Large intestine (tissue), 3 donors: ENCODE measurements around the gene C10orf71. TPM values are rescaled to one million over a fixed set of nuclear protein-coding genes. Genes with fewer than 3 reads are reported as not detected.

Source experiments
- DNase-seq, 2 donors: peaks; one replicate each; pipeline versions ENCODE4 v3.0.0 to v3.0.0-alpha.2; 2013
- H3K27ac ChIP-seq: one replicate; pipeline ENCODE4 v1.5.1; 2013; ENCODE audit warnings: low read length
- H3K27me3 ChIP-seq: 2 replicates; pipeline ENCODE4 v1.6.1; 2013; ENCODE audit warnings: low read length; ENCODE audit not compliant: control insufficient read depth, insufficient read depth
- H3K36me3 ChIP-seq: 2 replicates; pipeline ENCODE4 v1.6.1; 2013; ENCODE audit warnings: low read length; ENCODE audit not compliant: control insufficient read depth, insufficient read depth
- H3K4me1 ChIP-seq: one replicate; pipeline ENCODE4 v1.6.1; 2013; ENCODE audit warnings: low read length; ENCODE audit not compliant: control insufficient read depth, insufficient read depth
- H3K4me3 ChIP-seq: one replicate; pipeline ENCODE4 v1.5.1; 2013; ENCODE audit warnings: low read length
- H3K9me3 ChIP-seq: one replicate; pipeline ENCODE4 v1.6.1; 2013; ENCODE audit warnings: mild to moderate bottlenecking, low read depth, low read length, moderate library complexity; ENCODE audit not compliant: control insufficient read depth
- WGBS: methylation state at CpG from one replicate; pipeline ENCODE4 v1.1.5; 2013; ENCODE audit warnings: low lambda C conversion rate; ENCODE audit not compliant: insufficient coverage; 5-methylcytosine and 5-hydroxymethylcytosine counted together
- polyA plus RNA-seq: library from polyadenylated mRNA; unstranded; fragments of 120-200 nt; gene quantifications from one replicate; pipeline ENCODE4 v1.2.1, GENCODE V29; 2013

The C10orf71 gene
- polyA plus RNA-seq, 1 donor, result 0.01 TPM

- 70% methylated on average over 2 of the region's 6 CpGs for WGBS
- no peaks in the 10 kb centered on the region for H3K36me3 ChIP-seq
- H3K9me3 ChIP-seq, result no peaks in the 10 kb centered on the region
- no peak overlapping the region for H3K4me3 ChIP-seq
- DNase-seq, result no peak
- H3K27me3 ChIP-seq, result no peaks in the 10 kb centered on the region
- H3K4me1 ChIP-seq, result no peaks in the 10 kb centered on the region
- no peak overlapping the region for H3K27ac ChIP-seq
Measured at GRCh38 chr10:49332768-49333167, 33.8 kb downstream of the C10orf71 start.

- no peak for DNase-seq
- H3K36me3 ChIP-seq, result no peaks in the 10 kb centered on the region
- no peak overlapping the region for H3K4me3 ChIP-seq
- no CpG with 5 or more reads among the region's 6 CpGs for WGBS
- H3K4me1 ChIP-seq, result no peaks in the 10 kb centered on the region
- H3K27ac ChIP-seq, result no peak overlapping the region
- no peaks in the 10 kb centered on the region for H3K9me3 ChIP-seq
- no peaks in the 10 kb centered on the region for H3K27me3 ChIP-seq
Measured at GRCh38 chr10:49333192-49333591, 34.2 kb downstream of the C10orf71 start.

- no peaks in the 10 kb centered on the region for H3K9me3 ChIP-seq
- no peaks in the 10 kb centered on the region for H3K36me3 ChIP-seq
- no peak overlapping the region for H3K4me3 ChIP-seq
- DNase-seq, result no peak
- H3K27ac ChIP-seq, result no peak overlapping the region
- no peaks in the 10 kb centered on the region for H3K4me1 ChIP-seq
- H3K27me3 ChIP-seq, result no peaks in the 10 kb centered on the region
Measured at GRCh38 chr10:49334964-49335363, 36.0 kb downstream of the C10orf71 start.

GRCh38 chr10:49335364-49335972, 36.5 kb downstream of the C10orf71 start:
- Histone ChIP-seq H3K9me3 (no peaks in the 10 kb centered on the region), H3K4me1 (no peaks in the 10 kb centered on the region), H3K27ac (no peak overlapping the region), H3K27me3 (no peaks in the 10 kb centered on the region), H3K4me3 (no peak overlapping the region), H3K36me3 (no peaks in the 10 kb centered on the region)
- DNase-seq, result no peak
- no CpG with 5 or more reads among the region's 1 CpG for WGBS

- 100% methylated on average over 1 of the region's 1 CpG for WGBS
- no peaks in the 10 kb centered on the region for H3K36me3 ChIP-seq
- no peaks in the 10 kb centered on the region for H3K9me3 ChIP-seq
- no peaks in the 10 kb centered on the region for H3K27me3 ChIP-seq
- H3K4me3 ChIP-seq, result no peak overlapping the region
- no peaks in the 10 kb centered on the region for H3K4me1 ChIP-seq
- no peak for DNase-seq
- no peak overlapping the region for H3K27ac ChIP-seq
Measured at GRCh38 chr10:49338604-49339003, 39.6 kb downstream of the C10orf71 start.

- no peaks in the 10 kb centered on the region for H3K4me1 ChIP-seq
- no peak for DNase-seq
- H3K9me3 ChIP-seq, result no peaks in the 10 kb centered on the region
- 60% methylated on average over 1 of the region's 2 CpGs for WGBS
- no peak overlapping the region for H3K27ac ChIP-seq
- H3K4me3 ChIP-seq, result no peak overlapping the region
- H3K27me3 ChIP-seq, result no peaks in the 10 kb centered on the region
- no peaks in the 10 kb centered on the region for H3K36me3 ChIP-seq
Measured at GRCh38 chr10:49344840-49345239, 45.9 kb downstream of the C10orf71 start.

GRCh38 chr10:49347342-49347741, 48.4 kb downstream of the C10orf71 start:
- no peak for DNase-seq
- Histone ChIP-seq H3K4me1 (no peaks in the 10 kb centered on the region), H3K27ac (no peak overlapping the region), H3K36me3 (no peaks in the 10 kb centered on the region), H3K27me3 (peaks cover 3% of the 10 kb centered on the region), H3K9me3 (no peaks in the 10 kb centered on the region), H3K4me3 (no peak overlapping the region)
- no CpG with 5 or more reads among the region's 4 CpGs for WGBS

GRCh38 chr10:49347827-49348226, 48.9 kb downstream of the C10orf71 start:
- H3K27me3 ChIP-seq, result peaks cover 6% of the 10 kb centered on the region
- no peak for DNase-seq
- H3K4me3 ChIP-seq, result no peak overlapping the region
- H3K27ac ChIP-seq, result no peak overlapping the region
- no CpG with 5 or more reads among the region's 3 CpGs for WGBS
- no peaks in the 10 kb centered on the region for H3K36me3 ChIP-seq
- no peaks in the 10 kb centered on the region for H3K9me3 ChIP-seq
- H3K4me1 ChIP-seq, result no peaks in the 10 kb centered on the region

GRCh38 chr10:49348593-49348992, 49.6 kb downstream of the C10orf71 start:
- H3K4me3 ChIP-seq, result no peak overlapping the region
- H3K27me3 ChIP-seq, result peaks cover 6% of the 10 kb centered on the region
- no peaks in the 10 kb centered on the region for H3K36me3 ChIP-seq
- H3K4me1 ChIP-seq, result no peaks in the 10 kb centered on the region
- no peak overlapping the region for H3K27ac ChIP-seq
- WGBS, result no CpG with 5 or more reads among the region's 2 CpGs
- DNase-seq, result no peak
- H3K9me3 ChIP-seq, result no peaks in the 10 kb centered on the region

- no peaks in the 10 kb centered on the region for H3K9me3 ChIP-seq
- no CpG with 5 or more reads among the region's 4 CpGs for WGBS
- peaks cover 6% of the 10 kb centered on the region for H3K27me3 ChIP-seq
- no peak for DNase-seq
- no peak overlapping the region for H3K4me3 ChIP-seq
- H3K4me1 ChIP-seq, result no peaks in the 10 kb centered on the region
- H3K36me3 ChIP-seq, result no peaks in the 10 kb centered on the region
- H3K27ac ChIP-seq, result no peak overlapping the region
Measured at GRCh38 chr10:49349390-49349789, 50.4 kb downstream of the C10orf71 start.

- peaks cover 6% of the 10 kb centered on the region for H3K27me3 ChIP-seq
- H3K36me3 ChIP-seq, result no peaks in the 10 kb centered on the region
- H3K9me3 ChIP-seq, result no peaks in the 10 kb centered on the region
- no peak for DNase-seq
- H3K4me1 ChIP-seq, result no peaks in the 10 kb centered on the region
- H3K4me3 ChIP-seq, result no peak overlapping the region
- no peak overlapping the region for H3K27ac ChIP-seq
Measured at GRCh38 chr10:49350138-49350537, 51.2 kb downstream of the C10orf71 start.
